IPS DF 19.7 (cell line): ENCODE data around the gene ATP11A.

ENCODE experiments used
- DNase-seq: peaks from one replicate; pipeline ENCODE4 v3.0.0-alpha.2; 2013; ENCODE audit warnings: low read depth, low spot score

The ATP11A gene

DNA sequence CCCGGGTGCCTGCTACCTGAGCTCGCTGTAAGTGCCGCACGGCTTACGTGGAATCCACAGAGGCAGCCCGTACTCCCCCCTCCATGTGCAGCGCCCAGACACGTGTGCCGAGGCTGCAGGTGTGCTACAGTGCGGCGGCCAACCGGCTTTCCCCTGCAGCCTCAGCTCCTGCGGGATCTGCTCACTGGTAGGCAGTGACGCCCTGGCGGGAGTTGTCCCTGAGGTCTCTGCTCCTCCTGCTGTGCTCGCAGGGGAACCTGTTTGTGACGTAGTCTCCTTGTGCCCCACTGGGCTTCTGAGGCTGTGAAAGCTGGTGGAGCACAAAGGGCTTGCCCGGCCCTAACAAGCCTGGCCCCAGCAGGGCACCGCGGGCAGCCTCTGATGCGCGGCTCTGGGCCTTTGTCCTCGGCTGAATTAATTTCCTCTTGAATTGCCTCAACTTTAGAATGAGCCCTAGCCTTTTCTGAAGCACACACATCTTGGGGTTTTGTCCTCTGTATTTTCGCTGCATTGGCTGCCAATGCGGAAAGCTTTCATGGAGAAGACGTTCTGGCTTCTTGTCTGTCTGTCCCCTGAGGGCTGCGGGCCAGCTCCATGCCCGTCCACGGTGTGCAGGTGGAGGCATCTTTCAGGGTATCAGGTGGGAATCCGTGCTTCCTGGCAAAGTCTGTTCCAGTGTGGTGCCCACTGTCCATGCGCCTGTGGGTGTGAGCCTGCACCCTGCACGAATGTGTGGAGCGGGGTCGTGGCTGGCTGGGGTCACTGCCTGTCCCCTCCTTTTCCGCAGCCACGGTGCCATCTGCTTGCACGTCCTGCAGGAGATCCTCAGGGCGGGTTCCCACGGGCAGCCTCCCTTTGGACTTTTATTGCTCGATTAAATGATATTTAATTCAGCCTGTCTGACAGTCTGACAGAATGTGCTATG is 201.9 kb downstream of the ATP11A start:
- DNase-seq, result no peak

- no peak for DNase-seq
Observed at GRCh38 chr13:112892426-112893206, 202.8 kb downstream of the ATP11A start.

GRCh38 chr13:112893207-112893569 is 203.3 kb downstream of the ATP11A start:
- no peak for DNase-seq

GRCh38 chr13:112893570-112894422 is 204.0 kb downstream of the ATP11A start:
- DNase-seq, result no peak

DNA sequence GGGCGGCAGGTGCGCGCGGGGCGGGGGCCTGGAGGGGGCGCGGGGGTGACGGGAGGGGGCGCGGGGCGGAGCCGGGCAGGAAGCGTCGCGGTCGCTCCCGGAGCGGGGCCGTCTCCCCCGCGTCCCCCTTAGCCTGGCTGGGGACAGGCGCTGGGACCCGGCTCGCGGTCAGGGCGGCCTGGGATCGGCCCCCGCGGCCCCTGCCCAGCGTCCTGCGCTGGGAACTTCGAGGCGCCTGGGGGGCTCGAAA is 204.5 kb downstream of the ATP11A start:
- DNase-seq, result no peak

DNA sequence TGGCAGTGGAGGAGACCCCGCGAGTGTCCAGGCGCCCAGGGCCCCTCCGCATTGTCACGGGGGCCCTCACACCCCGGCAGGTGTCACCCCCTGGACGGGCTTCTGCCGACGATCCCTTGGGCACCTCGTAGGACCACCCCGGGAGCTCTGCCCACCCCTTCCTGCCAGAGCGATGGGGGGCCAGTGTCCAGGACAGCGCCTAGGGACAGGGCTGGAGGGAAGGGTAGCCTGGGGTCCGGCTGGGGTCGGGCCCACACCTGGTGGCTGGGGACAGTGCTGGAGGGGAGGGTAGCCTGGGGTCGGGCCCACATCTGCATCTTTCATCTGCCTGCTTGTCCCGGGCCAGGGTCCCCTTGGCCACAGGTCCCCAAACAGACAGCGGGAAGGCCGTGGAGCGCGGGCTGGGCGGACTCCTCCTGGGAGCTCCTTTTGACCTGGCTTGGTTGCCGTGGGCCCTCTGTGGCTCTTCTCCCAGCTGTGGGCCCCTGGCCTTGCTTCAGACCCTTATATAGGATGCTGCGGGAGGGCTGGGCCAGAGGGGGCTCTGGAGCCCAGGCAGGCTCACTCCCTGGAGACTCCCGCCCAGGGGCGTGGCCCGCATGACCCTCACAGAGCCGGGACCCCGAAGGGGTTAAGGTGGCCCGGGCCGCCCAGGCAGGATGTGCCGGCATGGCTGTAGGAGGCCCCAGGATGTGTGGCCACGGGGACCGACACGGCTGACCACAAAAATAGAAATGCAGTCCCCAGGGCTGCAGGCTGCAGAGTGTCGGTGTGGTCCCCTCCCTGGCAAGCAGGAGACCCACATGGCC is 205.0 kb downstream of the ATP11A start:
- DNase-seq, result no peak

DNA sequence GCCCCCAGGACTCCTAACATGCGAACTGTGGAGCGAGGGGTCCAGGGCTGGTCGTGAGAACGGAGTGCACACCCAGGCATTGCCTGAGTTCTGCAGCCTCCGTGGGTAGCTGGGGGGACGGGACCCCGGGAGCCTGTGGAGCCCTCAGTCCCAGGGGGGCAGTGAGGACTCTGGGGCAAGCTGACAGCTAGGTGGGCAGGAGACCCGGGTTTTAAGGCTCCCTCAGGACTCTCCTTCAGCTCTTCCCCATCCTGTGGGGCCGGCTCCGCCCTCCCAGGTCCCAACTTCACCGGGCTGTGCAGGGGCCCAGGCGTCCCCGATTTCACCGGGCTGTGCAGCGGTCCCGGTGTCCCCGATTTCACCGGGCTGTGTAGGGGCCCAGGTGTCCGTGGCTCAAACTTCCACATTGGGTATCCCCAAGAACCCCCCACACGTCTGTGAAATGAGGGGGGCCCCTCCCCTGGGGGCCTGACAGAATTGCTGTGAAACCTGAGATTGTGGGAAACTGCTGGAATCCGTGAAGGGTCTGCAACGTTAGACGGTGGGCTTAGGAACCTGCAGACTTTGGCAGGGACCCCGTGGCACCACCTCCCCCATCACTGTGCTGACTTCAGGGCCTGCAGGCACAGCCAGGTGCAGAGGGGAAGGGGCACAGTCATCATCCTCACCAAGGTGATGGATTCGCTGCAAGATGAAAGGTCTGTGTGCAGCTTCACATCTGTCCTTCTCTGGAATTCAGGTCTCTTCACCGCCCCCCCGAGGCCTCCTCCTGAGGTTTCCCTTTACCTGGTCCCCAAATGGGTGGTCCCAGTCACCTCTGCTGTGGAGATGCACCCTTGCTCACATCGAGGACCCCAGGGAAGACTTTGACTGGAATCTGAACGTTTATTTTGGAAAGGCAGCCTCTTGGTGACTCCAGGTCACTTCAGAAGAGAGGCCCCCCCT is 206.0 kb downstream of the ATP11A start:
- no peak for DNase-seq

- no peak for DNase-seq
Observed at GRCh38 chr13:112896736-112897602, 207.1 kb downstream of the ATP11A start.

- DNase-seq, result no peak
Observed at GRCh38 chr13:112897603-112897955, 207.7 kb downstream of the ATP11A start.

DNA sequence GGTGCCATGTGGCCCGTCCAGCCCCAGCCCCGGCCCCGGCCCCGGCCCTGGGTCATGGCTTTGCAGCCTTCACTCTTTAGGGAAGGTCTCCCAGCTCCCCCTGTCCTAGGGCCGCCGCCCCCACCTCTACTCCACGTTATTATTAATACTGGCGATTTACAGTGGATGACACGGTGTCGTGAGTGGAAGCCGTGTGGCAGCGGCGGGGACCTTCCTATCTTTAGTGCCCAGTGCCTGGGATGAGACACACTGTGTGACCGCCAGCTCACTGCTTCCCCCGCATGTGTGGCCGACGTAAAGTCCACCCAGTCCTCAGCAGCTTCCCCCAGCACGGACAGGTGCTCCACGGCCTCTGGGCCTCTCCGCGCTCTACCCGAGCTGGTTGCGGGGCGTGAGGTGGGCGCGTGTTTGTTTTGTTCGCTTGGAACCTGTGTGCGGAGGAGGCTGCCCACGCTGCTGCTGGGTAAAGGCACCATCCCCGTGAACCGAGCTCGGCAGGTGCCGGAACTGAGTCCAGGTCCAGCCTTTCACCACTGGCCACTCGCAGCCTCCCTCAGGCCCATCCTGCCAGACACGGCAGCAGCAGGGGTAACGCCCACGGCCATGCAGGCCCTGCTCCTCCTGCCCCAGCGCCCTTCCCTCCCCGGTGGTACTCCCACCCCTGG is 208.2 kb downstream of the ATP11A start:
- DNase-seq, result no peak

DNA sequence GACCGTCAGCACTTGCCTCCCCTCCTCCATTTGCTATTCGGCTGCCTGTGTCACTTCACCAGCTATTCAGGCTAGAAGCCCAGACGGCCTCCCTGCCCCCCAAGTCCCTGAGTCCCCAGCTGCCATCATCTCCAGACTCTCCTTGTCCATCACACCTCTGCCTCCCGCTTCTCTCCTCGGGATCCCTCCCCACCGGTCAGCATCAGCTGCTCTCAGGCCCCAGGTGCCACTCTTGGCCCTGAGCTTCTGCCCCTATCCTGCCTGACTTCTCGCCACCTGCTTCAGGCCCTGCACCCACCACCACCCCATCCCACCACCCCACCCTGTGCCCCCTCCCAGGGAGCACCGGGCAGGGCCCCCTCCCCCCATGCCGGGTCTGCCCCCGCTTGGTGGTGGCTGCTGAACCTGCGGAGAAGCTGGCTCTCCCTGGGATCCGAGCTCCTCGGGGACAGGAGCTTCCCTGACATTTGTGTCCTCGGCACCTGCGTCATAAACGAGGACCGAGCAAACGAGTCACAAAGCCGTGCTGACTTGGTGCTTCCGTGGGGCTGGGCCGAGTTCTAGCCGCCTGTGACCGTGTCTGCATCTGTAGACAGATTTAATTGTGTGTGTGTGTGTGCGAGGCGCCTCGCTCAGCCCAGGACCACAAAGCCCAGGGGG is 208.9 kb downstream of the ATP11A start:
- DNase-seq, result no peak

- no peak for DNase-seq
Observed at GRCh38 chr13:112899281-112900225, 209.7 kb downstream of the ATP11A start.

DNA sequence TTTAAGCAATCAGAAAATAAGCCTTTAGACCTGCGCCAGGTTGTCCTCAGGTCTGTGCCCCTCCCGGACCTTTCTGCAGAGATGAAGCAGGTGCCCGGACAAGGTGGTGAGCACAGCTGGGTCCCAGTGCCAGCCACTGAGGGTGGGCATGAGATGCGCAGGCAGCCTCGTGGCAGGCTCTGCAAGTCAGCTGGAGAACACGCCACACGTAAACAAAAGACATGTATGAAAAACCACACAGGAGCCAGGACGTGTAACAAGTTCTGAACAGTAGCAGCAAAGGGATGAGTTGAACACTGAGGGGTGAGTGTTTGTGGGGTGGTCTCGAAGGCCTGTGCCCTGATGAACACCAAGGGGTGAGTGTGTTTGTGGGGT is 210.4 kb downstream of the ATP11A start:
- DNase-seq, result no peak

GRCh38 chr13:112900691-112901091 is 210.9 kb downstream of the ATP11A start:
- no peak for DNase-seq

DNA sequence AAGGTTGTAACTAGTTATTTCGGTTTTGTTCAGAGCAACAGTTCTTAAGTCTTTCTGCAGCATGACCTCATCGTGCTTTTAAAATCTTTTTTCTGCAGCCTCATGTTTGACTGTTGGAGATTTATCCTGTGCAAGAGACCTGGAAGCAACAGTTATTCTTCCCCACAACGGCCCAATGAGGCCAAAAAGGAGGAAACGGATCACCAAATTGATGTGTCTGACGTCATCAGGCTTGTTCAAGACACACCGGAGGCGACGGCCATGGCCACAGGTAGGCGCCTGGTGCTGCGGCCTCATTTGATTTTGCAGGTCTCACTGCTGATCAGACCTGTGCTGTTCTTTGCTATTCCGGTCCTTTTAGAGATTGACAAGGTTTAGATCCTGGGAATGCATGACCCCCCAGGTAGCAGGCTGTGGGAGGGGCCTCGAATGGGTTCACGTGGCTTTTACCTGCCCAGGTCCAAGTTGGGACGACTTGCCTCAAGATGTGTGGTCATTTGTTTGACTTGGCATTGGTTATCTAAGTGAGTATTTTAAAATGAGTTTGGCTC is 212.3 kb downstream of the ATP11A start:
- DNase-seq, result no peak

DNA sequence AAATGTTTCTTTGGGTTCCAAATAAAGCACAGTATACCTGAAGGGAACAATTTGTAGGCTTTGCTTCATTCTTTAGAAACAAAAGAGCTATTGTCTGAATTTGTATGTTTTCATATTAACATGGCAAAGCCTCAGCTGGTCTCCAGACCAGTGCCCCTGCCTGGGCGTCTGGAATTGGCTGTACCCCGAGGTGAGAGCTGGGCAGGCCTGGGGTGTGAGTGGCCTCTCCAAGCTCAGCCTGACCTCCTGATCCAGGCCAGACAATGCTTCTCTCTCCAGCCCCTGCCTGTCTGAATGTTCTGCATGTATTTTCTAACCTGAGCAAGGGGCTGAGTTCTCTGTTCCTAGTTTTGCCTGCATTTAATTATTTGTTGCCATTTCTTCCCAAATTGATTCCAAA is 212.8 kb downstream of the ATP11A start:
- DNase-seq, result no peak

DNA sequence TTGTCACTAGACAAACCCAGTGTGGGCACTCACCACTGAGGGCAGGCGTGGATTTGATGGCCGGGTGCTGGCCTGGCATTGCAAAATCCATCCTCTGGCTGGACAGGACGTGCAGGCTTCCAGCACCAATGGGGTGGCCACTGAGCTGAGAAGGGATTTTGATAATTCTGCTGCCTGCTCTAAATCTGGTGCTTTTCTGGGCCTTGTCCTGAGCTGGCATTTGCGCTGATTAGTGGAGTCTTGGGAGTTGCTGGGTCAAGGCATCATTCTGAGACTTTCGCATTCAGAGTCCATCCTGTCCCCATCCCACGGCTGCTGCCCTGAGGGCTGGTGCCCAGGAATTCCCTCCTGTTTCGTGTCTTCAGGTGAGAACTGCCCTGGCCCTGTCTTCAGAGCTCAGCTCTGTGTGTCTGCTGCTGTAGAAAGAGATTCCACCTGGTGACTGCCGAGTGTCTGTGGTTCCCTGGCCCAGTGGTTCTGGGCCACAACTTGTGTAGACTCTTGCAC is 213.3 kb downstream of the ATP11A start:
- no peak for DNase-seq
